Activated CD4-positive, alpha-beta T cell treated with anti-CD3 and anti-CD28 coated beads, Interleukin-2, amount 10 ng/mL, durations not matched to agents 24 days and 14 days (primary cell): Measurements from ENCODE around the gene RNH1. TPM values are rescaled to one million over a fixed set of nuclear protein-coding genes. Genes with fewer than 3 reads are reported as not detected.
"Not testable (repeated sequence)": the region's sequence is repeated elsewhere in the genome, so short reads cannot be mapped to it uniquely, and the experiment has no call there.

Source experiments
- DNase-seq: peaks from one replicate; pipeline ENCODE4 v3.0.0; 2022
- H3K27ac Mint-ChIP-seq: one replicate; pipeline ENCODE4 v1.8.0; 2022; ENCODE audit warnings: mild to moderate bottlenecking, mixed read lengths
- H3K27me3 Mint-ChIP-seq: one replicate; pipeline ENCODE4 v1.8.0; 2022; ENCODE audit warnings: mixed read lengths
- H3K36me3 Mint-ChIP-seq: one replicate; pipeline ENCODE4 v1.8.0; 2022; ENCODE audit warnings: low read depth, mild to moderate bottlenecking, mixed read lengths
- H3K4me1 Mint-ChIP-seq: one replicate; pipeline ENCODE4 v1.8.0; 2021; ENCODE audit warnings: mixed read lengths
- H3K4me3 Mint-ChIP-seq: one replicate; pipeline ENCODE4 v1.8.0; 2022; ENCODE audit warnings: mild to moderate bottlenecking, moderate library complexity, mixed read lengths
- H3K9me3 Mint-ChIP-seq: one replicate; pipeline ENCODE4 v1.8.0; 2021; ENCODE audit warnings: mixed read lengths
- intact Hi-C: fragments of 100-400 bp; cut with micrococcal nuclease; formaldehyde crosslinking; loops from one replicate; pipeline ENCODE4 v1.15.1; 2023
- total RNA-seq: library from RNA; stranded (reverse); gene quantifications from 2 replicates; pipeline ENCODE4 v1.2.3, GENCODE V29; 2022

RNH1 gene
- total RNA-seq, 1 donor from 2014 or later, result 134 TPM

DNA sequence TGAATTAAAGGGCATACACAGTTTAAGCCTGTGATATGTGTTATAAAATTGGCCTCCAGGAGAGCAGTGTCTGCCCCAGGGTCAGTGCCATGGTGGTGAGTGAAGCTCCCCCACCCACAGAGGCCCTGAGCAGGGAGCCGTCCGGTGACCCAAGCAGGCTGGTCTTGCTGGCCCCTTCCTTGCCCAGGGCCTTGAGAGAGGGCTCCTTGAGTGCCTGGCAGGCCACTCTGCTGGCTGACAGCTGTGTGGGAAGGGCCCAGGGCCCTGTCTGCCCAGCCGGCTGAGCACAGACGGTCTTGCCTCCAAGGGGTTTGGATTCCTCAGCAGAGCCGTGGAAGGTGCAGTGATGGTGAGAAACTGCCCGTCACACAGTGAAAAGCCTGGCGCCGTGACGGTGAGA, 31.1 kb downstream of the RNH1 start:
- no peaks in the 10 kb centered on the region for H3K9me3 Mint-ChIP-seq
- intact Hi-C loops, result no loop called here
- no peaks in the 10 kb centered on the region for H3K4me1 Mint-ChIP-seq
- no peaks in the 10 kb centered on the region for H3K27me3 Mint-ChIP-seq
- H3K36me3 Mint-ChIP-seq, result no peaks in the 10 kb centered on the region
- no peak overlapping the region for H3K4me3 Mint-ChIP-seq
- H3K27ac Mint-ChIP-seq, result no peak overlapping the region
- DNase-seq, result no peak

DNA sequence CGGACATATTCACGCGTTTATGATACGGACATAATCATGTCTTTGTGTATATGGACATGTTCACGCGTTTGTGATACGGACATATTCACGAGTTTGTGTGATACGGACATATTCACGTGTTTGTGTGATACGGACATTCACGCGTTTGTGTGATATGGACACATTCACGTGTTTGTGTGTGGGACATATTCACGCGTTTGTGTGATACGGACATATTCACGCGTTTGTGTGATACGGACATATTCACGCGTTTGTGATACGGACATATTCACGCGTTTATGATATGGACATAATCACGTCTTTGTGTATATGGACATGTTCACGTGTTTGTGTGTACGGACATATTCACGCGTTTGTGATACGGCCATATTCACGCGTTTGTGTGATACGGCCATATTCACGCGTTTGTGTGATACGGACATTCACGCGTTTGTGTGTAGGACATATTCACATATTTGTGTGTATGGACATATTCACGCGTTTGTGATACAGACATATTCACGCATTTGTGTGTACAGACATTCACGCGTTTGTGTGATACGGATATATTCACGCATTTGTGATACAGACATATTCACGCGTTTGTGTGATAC, 32.0 kb downstream of the RNH1 start:
- Mint-ChIP-seq H3K9me3 (no peaks in the 10 kb centered on the region), H3K27me3 (no peaks in the 10 kb centered on the region), H3K4me3 (no peak overlapping the region), H3K36me3 (no peaks in the 10 kb centered on the region), H3K27ac (no peak overlapping the region), H3K4me1 (no peaks in the 10 kb centered on the region)
- no peak for DNase-seq
- intact Hi-C loops, result no loop called here

DNA sequence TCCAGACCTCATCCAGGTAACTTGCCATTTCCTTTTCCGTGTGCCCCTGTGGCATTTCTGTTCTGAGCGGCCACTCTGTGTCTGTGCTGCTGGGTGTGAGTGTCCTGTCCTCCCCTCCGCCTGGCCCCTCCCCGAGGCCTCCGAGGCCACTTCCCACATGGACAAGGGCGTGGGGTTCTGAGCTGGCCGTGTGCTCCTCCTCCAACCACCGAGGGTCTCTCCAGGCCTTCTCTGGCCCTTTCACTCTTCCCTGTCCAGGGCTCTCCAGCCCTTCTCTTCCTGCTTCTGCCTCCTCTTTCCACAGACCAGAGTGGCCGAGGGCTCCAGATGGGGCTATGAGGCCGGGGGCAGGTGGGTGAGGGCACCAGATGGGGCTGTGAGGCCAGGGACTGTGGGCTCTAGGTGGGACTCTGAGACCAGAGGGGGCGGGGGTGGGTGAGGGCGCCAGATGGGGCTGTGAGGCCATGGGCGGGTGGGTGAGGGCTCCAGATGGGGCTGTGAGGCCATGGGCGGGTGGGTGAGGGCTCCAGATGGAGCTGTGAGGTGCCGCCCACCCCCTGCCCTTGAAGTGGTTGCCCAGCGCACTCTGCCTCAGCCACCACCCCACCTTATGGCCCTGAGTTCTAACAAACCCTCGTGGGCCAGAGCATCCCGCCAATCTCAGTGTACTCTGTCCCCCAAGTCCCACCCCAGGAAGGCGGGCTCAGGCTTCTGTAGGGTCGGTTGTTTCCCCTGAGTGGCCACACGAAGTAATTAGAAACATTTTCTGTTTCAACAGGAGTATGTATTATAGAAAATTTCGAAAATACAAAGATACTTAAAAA, 32.9 kb downstream of the RNH1 start:
- no peak overlapping the region for H3K27ac Mint-ChIP-seq
- DNase-seq, result no peak
- H3K4me1 Mint-ChIP-seq, result no peaks in the 10 kb centered on the region
- no peaks in the 10 kb centered on the region for H3K36me3 Mint-ChIP-seq
- H3K9me3 Mint-ChIP-seq, result no peaks in the 10 kb centered on the region
- intact Hi-C loops, result no loop called here
- H3K4me3 Mint-ChIP-seq, result no peak overlapping the region
- no peaks in the 10 kb centered on the region for H3K27me3 Mint-ChIP-seq

DNA sequence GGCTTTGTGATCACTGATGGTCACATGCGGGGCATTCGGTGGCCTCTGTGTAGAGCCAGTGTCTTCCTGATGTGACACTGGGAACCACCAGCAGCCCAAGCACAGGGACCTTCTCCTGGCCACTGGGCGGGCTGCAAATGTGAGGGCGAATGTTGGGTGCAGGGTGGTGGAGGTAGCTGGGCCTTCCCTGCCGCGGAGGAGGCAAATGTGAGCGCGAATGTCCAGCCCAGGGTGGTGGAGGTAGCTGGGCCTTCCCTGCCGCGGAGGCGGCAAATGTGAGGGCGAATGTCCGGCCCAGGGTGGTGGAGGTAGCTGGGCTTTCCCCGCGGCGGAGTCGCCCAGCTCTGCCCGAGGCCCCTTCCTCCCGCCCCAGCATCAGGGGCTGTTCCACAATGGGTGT, 33.6 kb downstream of the RNH1 start:
- H3K4me1 Mint-ChIP-seq, result no peaks in the 10 kb centered on the region
- no peak overlapping the region for H3K4me3 Mint-ChIP-seq
- H3K27ac Mint-ChIP-seq, result no peak overlapping the region
- H3K27me3 Mint-ChIP-seq, result no peaks in the 10 kb centered on the region
- intact Hi-C loops, result no loop called here
- DNase-seq, result no peak
- no peaks in the 10 kb centered on the region for H3K9me3 Mint-ChIP-seq
- H3K36me3 Mint-ChIP-seq, result no peaks in the 10 kb centered on the region

DNA sequence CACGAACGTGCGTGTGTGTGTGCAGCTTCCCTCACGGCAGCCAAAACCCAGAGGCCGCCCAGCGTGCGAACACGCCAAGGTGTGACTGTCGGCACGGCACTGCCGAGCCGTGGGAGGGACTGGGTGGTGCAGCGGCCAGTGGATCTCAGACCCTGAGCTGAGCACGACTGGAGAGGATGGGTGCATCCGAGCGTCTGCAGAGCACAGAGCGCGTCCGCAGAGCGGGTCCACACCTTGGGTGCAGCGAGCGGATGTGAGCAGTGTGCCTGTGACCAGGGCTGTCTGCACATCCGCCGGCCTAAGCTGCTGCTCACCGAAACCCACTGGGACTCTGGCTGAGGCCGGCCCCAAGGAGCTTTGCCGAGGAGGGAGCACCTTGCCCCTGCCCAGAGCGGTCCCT, 34.2 kb downstream of the RNH1 start:
- Mint-ChIP-seq H3K27me3 (no peaks in the 10 kb centered on the region), H3K36me3 (no peaks in the 10 kb centered on the region), H3K4me3 (no peak overlapping the region), H3K4me1 (no peaks in the 10 kb centered on the region), H3K9me3 (no peaks in the 10 kb centered on the region), H3K27ac (no peak overlapping the region)
- intact Hi-C loops, result no loop called here
- no peak for DNase-seq

DNA sequence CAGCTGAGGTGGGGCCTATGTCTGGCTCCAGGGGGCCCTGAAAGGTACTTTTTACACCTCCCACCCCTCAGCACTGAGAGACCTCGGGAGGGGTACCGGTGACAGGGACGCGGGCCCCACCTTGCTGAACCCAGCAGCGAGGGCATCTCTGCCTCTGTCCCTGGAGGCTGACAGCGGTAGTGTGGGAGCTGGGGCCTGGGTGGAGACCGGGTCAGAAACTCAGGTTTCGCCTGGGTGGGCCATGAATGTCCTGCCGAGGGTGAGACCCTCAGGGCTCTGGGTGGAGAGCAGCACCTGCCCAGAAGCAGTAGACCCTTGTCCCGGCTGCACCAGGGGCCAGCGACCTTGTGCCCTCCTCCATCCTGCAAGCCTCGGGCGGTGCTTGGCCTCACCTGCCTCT, 34.8 kb downstream of the RNH1 start:
- DNase-seq, result no peak
- no peak overlapping the region for H3K27ac Mint-ChIP-seq
- intact Hi-C loops, result no loop called here

GRCh38 chr11:471468-472145, 35.4 kb downstream of the RNH1 start:
- no peaks in the 10 kb centered on the region for H3K36me3 Mint-ChIP-seq
- no peaks in the 10 kb centered on the region for H3K27me3 Mint-ChIP-seq
- H3K27ac Mint-ChIP-seq, result no peak overlapping the region
- no peak overlapping the region for H3K4me3 Mint-ChIP-seq
- no peak for DNase-seq
- H3K9me3 Mint-ChIP-seq, result no peaks in the 10 kb centered on the region
- no peaks in the 10 kb centered on the region for H3K4me1 Mint-ChIP-seq
- intact Hi-C loops, result no loop called here

More for the DNA sequence above, 34.8 kb downstream of the RNH1 start:
- H3K9me3 Mint-ChIP-seq, result no peaks in the 10 kb centered on the region
- no peaks in the 10 kb centered on the region for H3K4me1 Mint-ChIP-seq
- no peaks in the 10 kb centered on the region for H3K36me3 Mint-ChIP-seq
- H3K4me3 Mint-ChIP-seq, result no peak overlapping the region
- no peaks in the 10 kb centered on the region for H3K27me3 Mint-ChIP-seq

- Mint-ChIP-seq H3K9me3 (no peaks in the 10 kb centered on the region), H3K27me3 (no peaks in the 10 kb centered on the region), H3K4me3 (no peak overlapping the region), H3K4me1 (no peaks in the 10 kb centered on the region), H3K27ac (no peak overlapping the region), H3K36me3 (peaks cover 3% of the 10 kb centered on the region)
- intact Hi-C loops, result no loop called here
- DNase-seq, result no peak
These were observed 37.1 kb downstream of the RNH1 start for GRCh38 chr11:469684-470560.

DNA sequence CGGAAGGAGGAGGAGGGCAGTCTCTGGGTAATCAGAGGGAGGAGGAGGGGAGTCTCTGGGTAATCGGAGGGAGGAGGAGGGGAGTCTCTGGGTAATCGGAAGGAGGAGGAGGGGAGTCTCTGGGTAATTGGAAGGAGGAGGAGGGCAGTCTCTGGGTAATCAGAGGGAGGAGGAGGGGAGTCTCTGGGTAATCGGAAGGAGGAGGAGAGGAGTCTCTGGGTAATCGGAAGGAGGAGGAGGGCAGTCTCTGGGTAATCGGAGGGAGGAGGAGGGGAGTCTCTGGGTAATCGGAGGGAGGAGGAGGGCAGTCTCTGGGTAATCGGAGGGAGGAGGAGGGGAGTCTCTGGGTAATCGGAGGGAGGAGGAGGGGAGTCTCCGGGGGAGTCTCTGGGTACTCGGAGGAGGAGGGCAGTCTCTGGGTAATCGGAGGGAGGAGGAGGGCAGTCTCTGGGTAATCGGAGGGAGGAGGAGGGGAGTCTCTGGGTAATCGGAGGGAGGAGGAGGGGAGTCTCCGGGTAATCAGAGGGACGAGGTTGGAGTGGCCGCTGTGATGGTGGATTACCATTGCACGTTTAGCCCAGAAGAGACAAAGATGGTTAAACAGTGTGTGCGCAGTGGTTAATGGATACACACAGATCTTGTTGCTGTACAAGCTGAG, 37.9 kb downstream of the RNH1 start:
- H3K4me1 Mint-ChIP-seq, H3K27ac Mint-ChIP-seq, intact Hi-C loops, H3K36me3 Mint-ChIP-seq, H3K9me3 Mint-ChIP-seq, H3K27me3 Mint-ChIP-seq, H3K4me3 Mint-ChIP-seq, DNase-seq: not testable (repeated sequence)

DNA sequence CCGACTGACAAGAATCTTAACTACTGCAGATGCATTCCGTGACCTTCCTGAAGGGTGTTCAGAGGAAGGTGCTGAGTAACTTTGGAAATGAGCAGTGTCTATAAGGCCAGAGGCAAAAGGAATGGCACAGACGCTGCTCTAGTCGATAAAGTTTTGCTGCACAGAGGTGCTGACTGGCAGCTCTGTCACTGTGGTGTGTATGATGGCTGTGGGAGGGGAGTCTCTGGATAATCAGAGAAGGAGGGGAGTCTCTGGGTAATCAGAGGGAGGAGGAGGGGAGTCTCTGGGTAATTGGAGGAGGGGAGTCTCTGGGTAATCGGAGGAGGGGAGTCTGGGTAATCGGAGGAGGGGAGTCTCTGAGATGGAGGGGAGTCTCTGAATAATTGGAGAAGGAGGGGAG, 38.5 kb downstream of the RNH1 start:
- no peak overlapping the region for H3K27ac Mint-ChIP-seq
- no peaks in the 10 kb centered on the region for H3K9me3 Mint-ChIP-seq
- H3K36me3 Mint-ChIP-seq, result peaks cover 5% of the 10 kb centered on the region
- no peak for DNase-seq
- H3K4me1 Mint-ChIP-seq, result no peaks in the 10 kb centered on the region
- H3K4me3 Mint-ChIP-seq, result no peak overlapping the region
- intact Hi-C loops, result no loop called here
- no peaks in the 10 kb centered on the region for H3K27me3 Mint-ChIP-seq

DNA sequence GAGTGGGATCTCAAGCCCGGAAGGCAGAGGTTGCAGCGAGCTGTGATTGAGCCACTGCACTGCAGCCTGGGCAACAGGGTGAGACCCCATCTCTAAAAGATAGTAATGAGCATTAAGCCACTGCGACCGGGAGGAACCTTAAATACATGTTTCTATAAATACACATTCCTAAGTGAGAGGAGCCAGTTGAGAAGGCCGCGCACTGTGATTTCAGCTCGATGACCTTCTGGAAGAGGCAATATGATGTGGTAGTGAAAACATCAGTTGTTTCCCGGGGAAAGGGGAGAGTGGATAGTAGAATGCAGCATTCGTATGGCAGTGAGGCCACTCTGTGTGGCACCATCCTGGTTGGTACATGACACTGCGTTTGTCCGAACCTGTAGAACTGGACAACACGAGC, 39.0 kb downstream of the RNH1 start:
- no peak for DNase-seq
- Mint-ChIP-seq H3K4me3 (no peak overlapping the region), H3K36me3 (peaks cover 5% of the 10 kb centered on the region), H3K9me3 (no peaks in the 10 kb centered on the region), H3K4me1 (no peaks in the 10 kb centered on the region), H3K27me3 (no peaks in the 10 kb centered on the region), H3K27ac (peak overlapping the region; percentile 26)
- intact Hi-C loops, result no loop called here

- no peaks in the 10 kb centered on the region for H3K27me3 Mint-ChIP-seq
- intact Hi-C loops, result no loop called here
- no peaks in the 10 kb centered on the region for H3K9me3 Mint-ChIP-seq
- DNase-seq, result no peak
- H3K4me3 Mint-ChIP-seq, result no peak overlapping the region
- no peaks in the 10 kb centered on the region for H3K4me1 Mint-ChIP-seq
- peaks cover 9% of the 10 kb centered on the region for H3K36me3 Mint-ChIP-seq
- H3K27ac Mint-ChIP-seq, result no peak overlapping the region
These were observed 41.0 kb downstream of the RNH1 start for GRCh38 chr11:465896-466530.

- no peaks in the 10 kb centered on the region for H3K9me3 Mint-ChIP-seq
- intact Hi-C loops, result no loop called here
- H3K4me1 Mint-ChIP-seq, result no peaks in the 10 kb centered on the region
- peaks cover 12% of the 10 kb centered on the region for H3K36me3 Mint-ChIP-seq
- no peak for DNase-seq
- H3K4me3 Mint-ChIP-seq, result no peak overlapping the region
- no peaks in the 10 kb centered on the region for H3K27me3 Mint-ChIP-seq
- H3K27ac Mint-ChIP-seq, result no peak overlapping the region
These were observed 42.7 kb downstream of the RNH1 start for GRCh38 chr11:464316-464715.
